ENCODE data around the gene GBP6.
"Not testable (repeated sequence)": the region's sequence is repeated elsewhere in the genome, so short reads cannot be mapped to it uniquely, and the experiment has no call there.

The GBP6 gene

GRCh38 chr1:89363638-89364536 is at the start of gene GBP6:
Gene GBP6, plus strand, starts transcription at chr1:89364059. Its CDS starts 4,493 bp downstream, at chr1:89368552.
- DNase-seq: no peak

GRCh38 chr1:89322402-89322801 is 41.5 kb upstream of the GBP6 start:
- DNase-seq: no peak

- no peak for DNase-seq
Measured at GRCh38 chr1:89331890-89332289, 32.0 kb upstream of the GBP6 start.

- no peak for DNase-seq
Measured at GRCh38 chr1:89332461-89332860, 31.4 kb upstream of the GBP6 start.

- no peak for DNase-seq
Measured at GRCh38 chr1:89335486-89335885, 28.4 kb upstream of the GBP6 start.

- DNase-seq: no peak
Measured at GRCh38 chr1:89337903-89338302, 26.0 kb upstream of the GBP6 start.

- no peak for DNase-seq
Measured at GRCh38 chr1:89339039-89339438, 24.8 kb upstream of the GBP6 start.

- not testable (repeated sequence) for DNase-seq
Measured at GRCh38 chr1:89345479-89345878, 18.4 kb upstream of the GBP6 start.

GRCh38 chr1:89347296-89347695 is 16.6 kb upstream of the GBP6 start:
- DNase-seq: no peak

- no peak for DNase-seq
Measured at GRCh38 chr1:89350298-89350697, 13.6 kb upstream of the GBP6 start.

- DNase-seq: no peak
Measured at GRCh38 chr1:89351597-89352311, 12.1 kb upstream of the GBP6 start.

- DNase-seq: no peak
Measured at GRCh38 chr1:89352421-89352820, 11.4 kb upstream of the GBP6 start.

GRCh38 chr1:89354205-89354604 is 9.7 kb upstream of the GBP6 start:
- DNase-seq: no peak

- no peak for DNase-seq
Measured at GRCh38 chr1:89355056-89355455, 8.8 kb upstream of the GBP6 start.

- DNase-seq: no peak
Measured at GRCh38 chr1:89356658-89357400, 7.0 kb upstream of the GBP6 start.

GRCh38 chr1:89358287-89358893 is 5.5 kb upstream of the GBP6 start:
- DNase-seq: no peak

GRCh38 chr1:89360716-89361115 is 3.1 kb upstream of the GBP6 start:
- DNase-seq: no peak

GRCh38 chr1:89361681-89362080 is 2.2 kb upstream of the GBP6 start:
- DNase-seq: no peak

GRCh38 chr1:89363196-89363595 is 663 bp upstream of the GBP6 start:
- no peak for DNase-seq

- DNase-seq: no peak
Measured at GRCh38 chr1:89364954-89365550, 1.2 kb downstream of the GBP6 start.

GRCh38 chr1:89367221-89367620 is 3.4 kb downstream of the GBP6 start:
- no peak for DNase-seq

GRCh38 chr1:89369331-89369730 is 5.5 kb downstream of the GBP6 start:
- DNase-seq: no peak

GRCh38 chr1:89373810-89374209 is 10.0 kb downstream of the GBP6 start:
- DNase-seq: not testable (repeated sequence)
